Left ventricle myocardium inferior (tissue), 1 donor: ENCODE data around the gene DIS3. TPM values are rescaled to one million over a fixed set of nuclear protein-coding genes. Genes with fewer than 3 reads are reported as not detected.
"Not testable (repeated sequence)": the region's sequence is repeated elsewhere in the genome, so short reads cannot be mapped to it uniquely, and the experiment has no call there.

Experiments used
- DNase-seq: peaks from one replicate; pipeline ENCODE4 v3.0.0-alpha.2; 2020
- H3K27ac ChIP-seq: fragments of 200-600 bp; replicated peaks from 2 replicates; pipeline ENCODE4 v1.8.0; 2021
- H3K27me3 ChIP-seq: fragments of 200-600 bp; 2 replicates; pipeline ENCODE4 v1.8.0; 2021; ENCODE audit warnings: low read depth
- H3K36me3 ChIP-seq: fragments of 200-600 bp; 2 replicates; pipeline ENCODE4 v1.8.0; 2021
- H3K4me1 ChIP-seq: fragments of 200-600 bp; 2 replicates; pipeline ENCODE4 v1.8.0; 2021
- H3K4me3 ChIP-seq: fragments of 200-600 bp; 2 replicates; pipeline ENCODE4 v1.8.0; 2021; ENCODE audit warnings: mild to moderate bottlenecking, moderate library complexity
- H3K9me3 ChIP-seq: fragments of 200-600 bp; replicated peaks from 2 replicates; pipeline ENCODE4 v1.8.0; 2021
- intact Hi-C: fragments of 100-400 bp; cut with micrococcal nuclease; formaldehyde crosslinking; loops from one replicate; pipeline ENCODE4 v1.11.0; 2022
- total RNA-seq: library from RNA; stranded (reverse); fragmentation: NEBNext Ultra II Directional; extraction: Animal tissue kit (Norgen Biotek cat#: 25700); gene quantifications from one replicate; pipeline ENCODE4 v1.2.1, GENCODE V29; 2021
- TF ChIP-seq, protein P1 (sequence below): fragments of 200-600 bp; IDR thresholded peaks from 2 replicates; pipeline ENCODE4 v1.8.0; 2021; ENCODE audit warnings: antibody characterized with exemption, mild to moderate bottlenecking, borderline replicate concordance
- donor health status: DM: no; HTN: yes; CAD: no; lungs with severe emphysema.

The DIS3 gene
- total RNA-seq, 1 donor from 2014 or later = 13.8 TPM

DNA sequence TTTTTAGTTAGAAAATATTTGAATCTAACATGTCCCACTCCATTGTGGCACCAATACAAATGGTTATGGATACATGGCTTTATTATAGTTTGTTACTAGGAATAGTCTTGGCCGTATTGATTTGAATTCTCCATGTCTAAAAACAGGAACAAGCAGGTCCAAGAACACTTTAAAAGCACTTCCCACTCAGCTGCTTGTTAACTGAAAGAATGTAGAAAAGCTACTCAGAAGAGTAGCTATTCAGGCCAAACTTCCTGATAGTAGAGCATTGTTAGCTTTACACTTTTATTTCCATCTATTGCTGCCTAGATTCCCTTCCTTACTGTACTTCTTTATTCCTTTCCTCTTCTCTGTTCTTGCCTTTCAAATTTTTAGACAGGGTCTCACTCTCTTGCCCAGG, 7.1 kb upstream of the DIS3 start:
- H3K9me3 ChIP-seq = no peaks in the 10 kb centered on the region
- peak overlapping the region; percentile 29 for H3K27ac ChIP-seq
- DNase-seq = no peak
- H3K36me3 ChIP-seq = peaks cover 50% of the 10 kb centered on the region
- TF ChIP-seq, protein P1, sequence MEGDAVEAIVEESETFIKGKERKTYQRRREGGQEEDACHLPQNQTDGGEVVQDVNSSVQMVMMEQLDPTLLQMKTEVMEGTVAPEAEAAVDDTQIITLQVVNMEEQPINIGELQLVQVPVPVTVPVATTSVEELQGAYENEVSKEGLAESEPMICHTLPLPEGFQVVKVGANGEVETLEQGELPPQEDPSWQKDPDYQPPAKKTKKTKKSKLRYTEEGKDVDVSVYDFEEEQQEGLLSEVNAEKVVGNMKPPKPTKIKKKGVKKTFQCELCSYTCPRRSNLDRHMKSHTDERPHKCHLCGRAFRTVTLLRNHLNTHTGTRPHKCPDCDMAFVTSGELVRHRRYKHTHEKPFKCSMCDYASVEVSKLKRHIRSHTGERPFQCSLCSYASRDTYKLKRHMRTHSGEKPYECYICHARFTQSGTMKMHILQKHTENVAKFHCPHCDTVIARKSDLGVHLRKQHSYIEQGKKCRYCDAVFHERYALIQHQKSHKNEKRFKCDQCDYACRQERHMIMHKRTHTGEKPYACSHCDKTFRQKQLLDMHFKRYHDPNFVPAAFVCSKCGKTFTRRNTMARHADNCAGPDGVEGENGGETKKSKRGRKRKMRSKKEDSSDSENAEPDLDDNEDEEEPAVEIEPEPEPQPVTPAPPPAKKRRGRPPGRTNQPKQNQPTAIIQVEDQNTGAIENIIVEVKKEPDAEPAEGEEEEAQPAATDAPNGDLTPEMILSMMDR = no peak
- no peaks in the 10 kb centered on the region for H3K27me3 ChIP-seq
- H3K4me1 ChIP-seq = peaks cover 47% of the 10 kb centered on the region
- intact Hi-C loops = no loop called here
- H3K4me3 ChIP-seq = no peak overlapping the region

DNA sequence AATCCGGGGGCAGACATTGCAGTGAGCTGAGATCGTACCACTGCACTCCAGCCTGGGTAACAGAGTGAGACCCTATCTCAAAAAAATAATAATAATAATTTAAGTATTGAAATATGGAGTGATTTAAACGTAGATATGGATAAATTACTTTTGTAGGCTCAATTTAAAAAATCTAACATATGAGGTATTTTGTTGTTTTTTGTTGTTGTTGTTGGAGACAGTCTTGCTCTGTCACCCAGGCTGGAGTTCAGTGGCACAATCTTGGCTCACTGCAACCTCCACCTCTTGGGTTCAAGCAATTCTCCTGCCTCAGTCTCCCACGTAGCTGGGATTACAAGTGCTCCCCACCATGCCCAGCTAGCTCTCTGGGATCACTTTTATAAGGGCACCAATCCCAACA, 3.0 kb upstream of the DIS3 start:
- DNase-seq, H3K27me3 ChIP-seq, intact Hi-C loops, H3K9me3 ChIP-seq, H3K27ac ChIP-seq, H3K4me3 ChIP-seq: not testable (repeated sequence)
- peaks cover 75% of the 10 kb centered on the region for H3K4me1 ChIP-seq
- peaks cover 21% of the 10 kb centered on the region for H3K36me3 ChIP-seq

DNA sequence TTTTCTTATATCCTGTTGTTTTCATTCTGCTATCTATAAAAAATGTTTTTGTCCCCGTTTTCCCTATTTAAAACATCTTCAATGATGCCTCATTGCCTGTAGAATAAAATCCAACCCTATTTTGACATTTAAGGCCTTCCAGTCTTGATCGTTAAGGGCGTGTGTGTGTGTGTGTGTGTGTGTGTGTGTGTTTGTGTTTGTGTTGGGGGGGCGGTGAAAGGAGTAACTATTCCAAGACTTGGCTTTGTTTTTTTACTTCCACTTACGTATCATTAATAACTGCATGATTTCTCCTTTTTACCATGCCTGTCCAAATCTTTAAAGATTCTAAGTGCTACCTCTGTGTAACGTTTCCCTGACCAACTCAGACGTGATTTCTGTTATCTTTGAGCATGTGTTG, 1.0 kb upstream of the DIS3 start:
- Histone ChIP-seq H3K4me3 (peak overlapping the region; percentile 92), H3K27ac (peak overlapping the region; percentile 91), H3K9me3 (no peaks in the 10 kb centered on the region), H3K4me1 (peaks cover 75% of the 10 kb centered on the region), H3K36me3 (peaks cover 27% of the 10 kb centered on the region), H3K27me3 (no peaks in the 10 kb centered on the region)
- DNase-seq = no peak
- intact Hi-C loops = no loop called here
- TF ChIP-seq, protein P1 = no peak

DNA sequence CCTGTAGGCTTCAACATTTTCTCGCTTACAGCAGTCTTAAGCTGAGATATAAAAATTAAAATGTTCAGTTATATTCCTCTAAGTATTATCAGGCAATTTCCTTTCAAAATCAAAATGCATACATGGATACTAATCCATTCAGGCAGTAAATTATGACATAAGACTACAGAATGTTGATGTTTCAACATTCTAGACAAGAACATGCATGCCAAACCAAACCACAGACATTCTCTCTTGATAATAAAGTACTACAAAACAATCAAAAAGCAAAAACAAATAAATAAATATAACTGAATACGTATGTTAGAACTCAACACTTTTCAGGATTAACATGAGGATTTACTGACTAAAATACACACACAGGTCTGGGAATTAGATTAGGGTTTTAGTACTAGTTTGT, 7.7 kb downstream of the DIS3 start:
- Histone ChIP-seq H3K9me3 (no peaks in the 10 kb centered on the region), H3K27me3 (no peaks in the 10 kb centered on the region), H3K4me3 (no peak overlapping the region), H3K4me1 (peaks cover 5% of the 10 kb centered on the region), H3K36me3 (peaks cover 92% of the 10 kb centered on the region), H3K27ac (no peak overlapping the region)
- TF ChIP-seq, protein P1 = no peak
- intact Hi-C loops = no loop called here
- no peak for DNase-seq

DNA sequence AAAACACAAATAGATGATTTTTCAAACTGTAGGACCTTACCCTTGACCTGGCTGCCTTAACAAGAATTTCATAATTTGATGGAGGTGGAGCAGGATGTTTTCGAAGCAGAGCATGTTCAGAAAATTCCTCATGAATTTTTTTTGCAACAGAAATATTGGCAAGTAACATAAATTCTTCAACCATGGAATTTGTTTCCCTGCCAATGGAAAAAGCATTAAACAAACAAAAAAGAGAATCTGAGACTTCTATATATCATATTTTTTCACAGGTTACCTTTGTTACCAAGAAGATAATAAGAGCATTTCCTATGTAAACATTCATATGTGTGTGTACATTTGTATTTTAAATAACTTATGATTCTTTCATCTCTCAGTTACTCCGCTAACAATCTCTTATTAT, 18.3 kb downstream of the DIS3 start:
- no peak for DNase-seq
- H3K4me1 ChIP-seq = no peaks in the 10 kb centered on the region
- H3K9me3 ChIP-seq = no peaks in the 10 kb centered on the region
- H3K27me3 ChIP-seq = no peaks in the 10 kb centered on the region
- intact Hi-C loops = no loop called here
- no peak overlapping the region for H3K4me3 ChIP-seq
- TF ChIP-seq, protein P1 = no peak
- peaks cover 100% of the 10 kb centered on the region for H3K36me3 ChIP-seq
- H3K27ac ChIP-seq = no peak overlapping the region

DNA sequence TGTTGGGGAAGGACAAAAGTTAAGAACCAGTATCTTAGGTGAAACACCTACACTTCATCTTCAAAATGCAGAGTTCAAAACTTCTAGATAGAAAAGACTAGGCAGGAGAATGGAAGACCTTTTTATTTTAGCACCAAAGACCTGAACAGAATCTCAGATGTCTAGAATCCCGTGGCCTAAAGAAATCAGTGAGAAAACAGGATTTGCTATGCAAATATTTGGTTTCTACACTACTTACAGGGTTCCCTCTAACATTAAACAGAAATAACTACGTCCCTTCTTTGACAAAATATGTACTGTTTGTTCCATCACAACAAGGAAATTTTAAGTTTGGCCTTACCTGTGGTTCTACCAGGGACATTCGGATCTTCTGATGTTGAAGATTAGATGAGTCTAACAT, 21.5 kb downstream of the DIS3 start:
- intact Hi-C loops = no loop called here
- TF ChIP-seq, protein P1 = no peak

More for the DNA sequence above, 21.5 kb downstream of the DIS3 start:
- Histone ChIP-seq H3K4me3 (no peak overlapping the region), H3K27me3 (no peaks in the 10 kb centered on the region), H3K4me1 (no peaks in the 10 kb centered on the region), H3K9me3 (no peaks in the 10 kb centered on the region), H3K27ac (no peak overlapping the region), H3K36me3 (peaks cover 100% of the 10 kb centered on the region)
- DNase-seq = no peak
